GM12878 (cell line): ENCODE data around the gene TMEM33. TPM values are rescaled to one million over a fixed set of nuclear protein-coding genes. Genes with fewer than 3 reads are reported as not detected.

ENCODE experiments used
- CEBPB ChIP-seq, 2 experiments: fragments of 150-350 bp in 1 of 2; IDR thresholded peaks; 2 replicates each; pipeline ENCODE4 v1.6.1; 2012 to 2014; ENCODE audit warnings: low read depth in 2 of 2, low read length in 2 of 2, borderline replicate concordance in 1 of 2, inconsistent platforms in 1 of 2
- CHD2 ChIP-seq: IDR thresholded peaks from 2 replicates; pipeline ENCODE4 v1.6.1; 2011; ENCODE audit warnings: low read depth, low read length, improper control_type of control experiment, borderline replicate concordance
- ETV6 ChIP-seq, 2 experiments: fragments of 450-650 bp in 1 of 2; IDR thresholded peaks in 1 of 2; conservative IDR thresholded peaks in 1 of 2; 2 replicates each; pipeline ENCODE4 v1.6.1; 2014; ENCODE audit warnings: antibody characterized with exemption in 1 of 2, borderline replicate concordance in 1 of 2, low read depth in 1 of 2, mild to moderate bottlenecking in 1 of 2, moderate library complexity in 1 of 2
- HCFC1 ChIP-seq: fragments of 150-350 bp; IDR thresholded peaks from 2 replicates; pipeline ENCODE4 v1.6.1; 2014; ENCODE audit warnings: low read length
- IKZF2 ChIP-seq, 2 experiments: fragments of 450-650 bp; IDR thresholded peaks; 2 replicates each; pipeline ENCODE4 v1.6.1; 2017; ENCODE audit warnings: mild to moderate bottlenecking in 2 of 2, moderate library complexity in 2 of 2
- IRF4 ChIP-seq: IDR thresholded peaks from 2 replicates; pipeline ENCODE4 v1.6.1; 2011; ENCODE audit warnings: low read depth, low read length
- MEF2A ChIP-seq: IDR thresholded peaks from 2 replicates; pipeline ENCODE4 v1.6.1; 2011; ENCODE audit warnings: low read depth, mild to moderate bottlenecking, low read length, moderate library complexity; ENCODE audit not compliant: insufficient read depth
- MTA2 ChIP-seq: fragments of 450-650 bp; IDR thresholded peaks from 2 replicates; pipeline ENCODE4 v1.6.1; 2016; ENCODE audit warnings: low read depth, mild to moderate bottlenecking, moderate library complexity
- MXI1 ChIP-seq: fragments of 150-350 bp; IDR thresholded peaks from 2 replicates; pipeline ENCODE4 v1.6.1; 2011; ENCODE audit warnings: low read depth, mild to moderate bottlenecking, inconsistent platforms, low read length, improper control_type of control experiment
- NR2C1 ChIP-seq: fragments of 450-650 bp; IDR thresholded peaks from 2 replicates; pipeline ENCODE4 v1.6.1; 2017; ENCODE audit warnings: antibody characterized with exemption, mild to moderate bottlenecking, moderate library complexity
- NR2C2 ChIP-seq: IDR thresholded peaks from 2 replicates; pipeline ENCODE4 v1.6.1; 2011; ENCODE audit warnings: borderline replicate concordance, low read depth; ENCODE audit not compliant: control insufficient read depth, insufficient read length
- POLR2A ChIP-seq: IDR thresholded peaks from 2 replicates; pipeline ENCODE4 v1.6.1; 2011; ENCODE audit warnings: low read depth, mild to moderate bottlenecking, low read length
- RAD21 ChIP-seq: IDR thresholded peaks from 2 replicates; pipeline ENCODE4 v1.6.1; 2011; ENCODE audit warnings: mild to moderate bottlenecking, low read depth, low read length, moderate library complexity; ENCODE audit not compliant: insufficient read depth
- RBBP5 ChIP-seq: fragments of 200-600 bp; sonication (generic); conservative IDR thresholded peaks from 2 replicates; pipeline ENCODE4 v1.6.1; 2016
- SIX5 ChIP-seq: IDR thresholded peaks from 2 replicates; pipeline ENCODE4 v1.6.1; 2011; ENCODE audit warnings: mild to moderate bottlenecking, low read depth, low read length, moderate library complexity; ENCODE audit not compliant: severe bottlenecking
- SMAD1 ChIP-seq: fragments of 450-650 bp; IDR thresholded peaks from 2 replicates; pipeline ENCODE4 v1.6.1; 2018; ENCODE audit warnings: mild to moderate bottlenecking, low read depth; ENCODE audit not compliant: partially characterized antibody
- SMAD5 ChIP-seq: IDR thresholded peaks from 2 replicates; pipeline ENCODE4 v1.6.1; 2016; ENCODE audit warnings: antibody characterized with exemption, low read depth
- SMARCA5 ChIP-seq: fragments of 450-650 bp; IDR thresholded peaks from 2 replicates; pipeline ENCODE4 v1.6.1; 2017; ENCODE audit warnings: mild to moderate bottlenecking
- SP1 ChIP-seq: IDR thresholded peaks from one replicate; pipeline ENCODE4 v1.6.1; 2011; ENCODE audit warnings: low read depth, low read length
- SREBF1 ChIP-seq: IDR thresholded peaks from 2 replicates; pipeline ENCODE4 v1.6.1; 2012; ENCODE audit warnings: mild to moderate bottlenecking, low read length
- SREBF2 ChIP-seq: IDR thresholded peaks from 2 replicates; pipeline ENCODE4 v1.6.1; 2012; ENCODE audit warnings: mild to moderate bottlenecking, low read length
- TCF7 ChIP-seq: IDR thresholded peaks from 2 replicates; pipeline ENCODE4 v1.6.1; 2014; ENCODE audit warnings: antibody characterized with exemption, borderline replicate concordance
- ZBED1 ChIP-seq: IDR thresholded peaks from 2 replicates; pipeline ENCODE4 v1.6.1; 2016; ENCODE audit warnings: borderline replicate concordance
- ZNF217 ChIP-seq: fragments of 450-650 bp; IDR thresholded peaks from 2 replicates; pipeline ENCODE4 v1.6.1; 2017; ENCODE audit warnings: antibody characterized with exemption, mild to moderate bottlenecking
- polyA plus RNA-seq, 11 experiments: library from polyadenylated mRNA; depleted of rRNA in 4 of 11; unstranded in 6 of 11; stranded (reverse) in 5 of 11; fragments of >200 nt; fragmentation: Nextera tagmentation in 4 of 11; fragmentation: Illumina TruSeq in 1 of 11; extraction: Ambion mirVana in 4 of 11; extraction: Trizol in 1 of 11; gene quantifications; 1 replicate in 1 of 11; 2 replicates in 10 of 11; pipeline versions ENCODE4 v1.2.1 to v1.2.3, GENCODE V29; 2011 to 2016; ENCODE audit warnings: inconsistent platforms in 2 of 11, missing spikeins in 2 of 11, low read depth in 1 of 11
- total RNA-seq, 4 experiments: library from RNA; depleted of rRNA in 3 of 4; stranded (reverse); fragments of >200 nt in 3 of 4; fragmentation: Illumina TruSeq in 1 of 4; extraction: Trizol in 1 of 4; gene quantifications; 2 replicates each; pipeline versions ENCODE4 v1.2.1 to v1.2.3, GENCODE V29; 2013 to 2021
- TF ChIP-seq, protein P1 (sequence below): fragments of 450-650 bp; conservative IDR thresholded peaks from 2 replicates; pipeline ENCODE4 v1.6.1; 2017; ENCODE audit warnings: mild to moderate bottlenecking, moderate library complexity
- TF ChIP-seq, protein P2 (sequence below): IDR thresholded peaks from 2 replicates; pipeline ENCODE4 v1.6.1; 2011; ENCODE audit warnings: borderline replicate concordance, low read depth, mild to moderate bottlenecking, moderate library complexity, mixed read lengths, low read length; ENCODE audit not compliant: insufficient read depth; ENCODE audit errors: extremely low read length
- TF ChIP-seq, protein P3 (sequence below): fragments of 450-650 bp; IDR thresholded peaks from 2 replicates; pipeline ENCODE4 v1.6.1; 2017; ENCODE audit warnings: antibody characterized with exemption, mild to moderate bottlenecking, moderate library complexity

Gene TMEM33
- total and polyA plus RNA-seq, 10 of the 15 experiments (the other 5 are each of a cell fraction or from before 2014, with no cell fraction given): 7.9 to 60.2 (median 33.4) TPM

DNA sequence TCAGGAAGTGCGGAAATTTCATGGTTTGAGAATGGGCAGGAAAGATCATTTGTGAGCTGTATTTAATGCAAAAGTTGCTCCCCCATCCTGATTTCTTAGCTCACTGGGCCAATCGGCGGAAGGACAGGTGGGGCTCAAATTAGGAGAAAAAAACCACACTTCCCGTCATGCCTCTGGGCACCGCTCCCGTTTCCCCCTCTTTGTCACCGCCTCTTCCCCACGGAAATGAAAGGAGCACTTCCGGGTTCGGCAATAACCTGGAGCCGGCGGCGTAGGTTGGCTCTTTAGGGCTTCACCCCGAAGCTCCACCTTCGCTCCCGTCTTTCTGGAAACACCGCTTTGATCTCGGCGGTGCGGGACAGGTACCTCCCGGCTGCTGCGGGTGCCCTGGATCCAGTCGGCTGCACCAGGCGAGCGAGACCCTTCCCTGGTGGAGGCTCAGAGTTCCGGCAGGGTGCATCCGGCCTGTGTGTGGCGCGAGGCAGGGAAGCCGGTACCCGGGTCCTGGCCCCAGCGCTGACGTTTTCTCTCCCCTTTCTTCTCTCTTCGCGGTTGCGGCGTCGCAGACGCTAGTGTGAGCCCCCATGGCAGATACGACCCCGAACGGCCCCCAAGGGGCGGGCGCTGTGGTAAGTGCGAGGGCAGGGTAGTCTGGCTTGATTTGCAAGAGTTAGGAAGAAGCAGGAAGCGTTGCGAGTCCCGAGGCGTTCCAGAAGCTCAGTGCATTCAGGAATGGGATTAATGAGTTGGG lies at the start of gene TMEM33 (continued):
- TF ChIP-seq SIX5: peak; percentile 88
- no peak for TF ChIP-seq ZNF217
- TF ChIP-seq SREBF2: 0 out of 2 replicates have a peak, but pooled peaks have one; percentile 49
- TF ChIP-seq POLR2A: peak; percentile 85
- no peak for TF ChIP-seq MXI1
- TF ChIP-seq RBBP5: no peak
- peak; percentile 99 for TF ChIP-seq NR2C1
- peak; percentile 76 for TF ChIP-seq CHD2
- TF ChIP-seq, protein P1, sequence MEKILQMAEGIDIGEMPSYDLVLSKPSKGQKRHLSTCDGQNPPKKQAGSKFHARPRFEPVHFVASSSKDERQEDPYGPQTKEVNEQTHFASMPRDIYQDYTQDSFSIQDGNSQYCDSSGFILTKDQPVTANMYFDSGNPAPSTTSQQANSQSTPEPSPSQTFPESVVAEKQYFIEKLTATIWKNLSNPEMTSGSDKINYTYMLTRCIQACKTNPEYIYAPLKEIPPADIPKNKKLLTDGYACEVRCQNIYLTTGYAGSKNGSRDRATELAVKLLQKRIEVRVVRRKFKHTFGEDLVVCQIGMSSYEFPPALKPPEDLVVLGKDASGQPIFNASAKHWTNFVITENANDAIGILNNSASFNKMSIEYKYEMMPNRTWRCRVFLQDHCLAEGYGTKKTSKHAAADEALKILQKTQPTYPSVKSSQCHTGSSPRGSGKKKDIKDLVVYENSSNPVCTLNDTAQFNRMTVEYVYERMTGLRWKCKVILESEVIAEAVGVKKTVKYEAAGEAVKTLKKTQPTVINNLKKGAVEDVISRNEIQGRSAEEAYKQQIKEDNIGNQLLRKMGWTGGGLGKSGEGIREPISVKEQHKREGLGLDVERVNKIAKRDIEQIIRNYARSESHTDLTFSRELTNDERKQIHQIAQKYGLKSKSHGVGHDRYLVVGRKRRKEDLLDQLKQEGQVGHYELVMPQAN: peak; percentile 87
- TF ChIP-seq RAD21: no peak
- peak; percentile 78 for TF ChIP-seq IRF4
- TF ChIP-seq, protein P2, sequence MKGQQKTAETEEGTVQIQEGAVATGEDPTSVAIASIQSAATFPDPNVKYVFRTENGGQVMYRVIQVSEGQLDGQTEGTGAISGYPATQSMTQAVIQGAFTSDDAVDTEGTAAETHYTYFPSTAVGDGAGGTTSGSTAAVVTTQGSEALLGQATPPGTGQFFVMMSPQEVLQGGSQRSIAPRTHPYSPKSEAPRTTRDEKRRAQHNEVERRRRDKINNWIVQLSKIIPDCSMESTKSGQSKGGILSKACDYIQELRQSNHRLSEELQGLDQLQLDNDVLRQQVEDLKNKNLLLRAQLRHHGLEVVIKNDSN: no peak
- no peak for TF ChIP-seq CEBPB (IDR thresholded peaks at IDR 0.05; ENCODE audit: borderline replicate concordance in 1 of 2, low read depth in 2 of 2, low read length in 2 of 2)
- TF ChIP-seq, protein P3, sequence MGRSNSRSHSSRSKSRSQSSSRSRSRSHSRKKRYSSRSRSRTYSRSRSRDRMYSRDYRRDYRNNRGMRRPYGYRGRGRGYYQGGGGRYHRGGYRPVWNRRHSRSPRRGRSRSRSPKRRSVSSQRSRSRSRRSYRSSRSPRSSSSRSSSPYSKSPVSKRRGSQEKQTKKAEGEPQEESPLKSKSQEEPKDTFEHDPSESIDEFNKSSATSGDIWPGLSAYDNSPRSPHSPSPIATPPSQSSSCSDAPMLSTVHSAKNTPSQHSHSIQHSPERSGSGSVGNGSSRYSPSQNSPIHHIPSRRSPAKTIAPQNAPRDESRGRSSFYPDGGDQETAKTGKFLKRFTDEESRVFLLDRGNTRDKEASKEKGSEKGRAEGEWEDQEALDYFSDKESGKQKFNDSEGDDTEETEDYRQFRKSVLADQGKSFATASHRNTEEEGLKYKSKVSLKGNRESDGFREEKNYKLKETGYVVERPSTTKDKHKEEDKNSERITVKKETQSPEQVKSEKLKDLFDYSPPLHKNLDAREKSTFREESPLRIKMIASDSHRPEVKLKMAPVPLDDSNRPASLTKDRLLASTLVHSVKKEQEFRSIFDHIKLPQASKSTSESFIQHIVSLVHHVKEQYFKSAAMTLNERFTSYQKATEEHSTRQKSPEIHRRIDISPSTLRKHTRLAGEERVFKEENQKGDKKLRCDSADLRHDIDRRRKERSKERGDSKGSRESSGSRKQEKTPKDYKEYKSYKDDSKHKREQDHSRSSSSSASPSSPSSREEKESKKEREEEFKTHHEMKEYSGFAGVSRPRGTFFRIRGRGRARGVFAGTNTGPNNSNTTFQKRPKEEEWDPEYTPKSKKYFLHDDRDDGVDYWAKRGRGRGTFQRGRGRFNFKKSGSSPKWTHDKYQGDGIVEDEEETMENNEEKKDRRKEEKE: no peak
- peak; percentile 76; the same call in 1 of the 2 replicates for TF ChIP-seq SREBF1
- TF ChIP-seq MTA2: peak; percentile 95
- no peak for TF ChIP-seq MEF2A
- peak; percentile 62 to 79; a peak in 3 of 4 replicates for TF ChIP-seq IKZF2 (IDR thresholded peaks at IDR 0.05)
- 0 out of 2 replicates have a peak, but pooled peaks have one; percentile 39 for TF ChIP-seq SMARCA5
- no peak for TF ChIP-seq NR2C2
- peak; percentile 80 for TF ChIP-seq SMAD5
- TF ChIP-seq TCF7: 0 out of 2 replicates have a peak, but pooled peaks have one; percentile 6
- peak; percentile 21 for TF ChIP-seq SP1
- no peak for TF ChIP-seq ZBED1
- TF ChIP-seq ETV6 (conservative IDR thresholded peaks at IDR 0.05 in 1 of 2, IDR thresholded peaks at IDR 0.05 in 1 of 2; ENCODE audit: borderline replicate concordance in 1 of 2, low read depth in 1 of 2): peak in 1 of 2 experiments; percentile 97; a peak in 2 of 4 replicates
- peak; percentile 94 for TF ChIP-seq HCFC1
- TF ChIP-seq SMAD1: no peak
